K562 (cell line): Measurements from ENCODE around the gene GNAT2.

Source experiments
- FOXA1 ChIP-seq: fragments of 450-650 bp; IDR thresholded peaks from 2 replicates; pipeline ENCODE4 v1.6.1; 2016; ENCODE audit warnings: mild to moderate bottlenecking, borderline replicate concordance
- STAG1 ChIP-seq: sonication (generic); formaldehyde crosslinking; IDR thresholded peaks from 2 replicates; pipeline ENCODE4 v1.5.0; 2020; ENCODE audit warnings: missing genetic modification reagents, borderline replicate concordance
- ZNF174 ChIP-seq: fragments of 250-450 bp; sonication (Bioruptor Pico); IDR thresholded peaks from 2 replicates; pipeline ENCODE4 v1.4.0; 2020; ENCODE audit warnings: mild to moderate bottlenecking
- TF ChIP-seq, protein P1 (sequence below), 3 experiments: IDR thresholded peaks in 2 of 3; conservative IDR thresholded peaks in 1 of 3; 2 replicates each; pipeline ENCODE4 v1.5.1; 2011 to 2012; ENCODE audit warnings: low read length in 3 of 3, mild to moderate bottlenecking in 3 of 3, control low read depth in 2 of 3, improper control_type of control experiment in 1 of 3, inconsistent platforms in 1 of 3, low read depth in 1 of 3, mixed read lengths in 1 of 3, moderate library complexity in 1 of 3; ENCODE audit not compliant: insufficient read depth in 2 of 3

DNA sequence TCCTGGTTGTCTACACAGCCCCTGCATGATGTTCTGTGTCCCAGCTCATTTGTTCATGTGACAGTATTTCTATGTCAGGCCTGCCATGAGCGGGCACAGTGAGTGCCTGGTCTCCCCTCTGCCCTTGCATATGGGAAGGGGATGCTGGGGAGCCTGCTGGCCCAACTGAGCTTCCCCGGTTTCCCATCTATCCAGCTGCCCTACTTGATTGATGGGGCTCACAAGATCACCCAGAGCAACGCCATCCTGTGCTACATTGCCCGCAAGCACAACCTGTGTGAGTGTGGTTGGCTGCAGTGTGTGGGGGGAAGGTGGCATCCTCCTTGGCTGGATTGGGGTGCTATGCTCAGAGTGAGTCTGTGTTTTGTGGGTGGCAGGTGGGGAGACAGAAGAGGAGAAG, 38.0 kb upstream of the GNAT2 start:
- TF ChIP-seq, protein P1, sequence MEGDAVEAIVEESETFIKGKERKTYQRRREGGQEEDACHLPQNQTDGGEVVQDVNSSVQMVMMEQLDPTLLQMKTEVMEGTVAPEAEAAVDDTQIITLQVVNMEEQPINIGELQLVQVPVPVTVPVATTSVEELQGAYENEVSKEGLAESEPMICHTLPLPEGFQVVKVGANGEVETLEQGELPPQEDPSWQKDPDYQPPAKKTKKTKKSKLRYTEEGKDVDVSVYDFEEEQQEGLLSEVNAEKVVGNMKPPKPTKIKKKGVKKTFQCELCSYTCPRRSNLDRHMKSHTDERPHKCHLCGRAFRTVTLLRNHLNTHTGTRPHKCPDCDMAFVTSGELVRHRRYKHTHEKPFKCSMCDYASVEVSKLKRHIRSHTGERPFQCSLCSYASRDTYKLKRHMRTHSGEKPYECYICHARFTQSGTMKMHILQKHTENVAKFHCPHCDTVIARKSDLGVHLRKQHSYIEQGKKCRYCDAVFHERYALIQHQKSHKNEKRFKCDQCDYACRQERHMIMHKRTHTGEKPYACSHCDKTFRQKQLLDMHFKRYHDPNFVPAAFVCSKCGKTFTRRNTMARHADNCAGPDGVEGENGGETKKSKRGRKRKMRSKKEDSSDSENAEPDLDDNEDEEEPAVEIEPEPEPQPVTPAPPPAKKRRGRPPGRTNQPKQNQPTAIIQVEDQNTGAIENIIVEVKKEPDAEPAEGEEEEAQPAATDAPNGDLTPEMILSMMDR (IDR thresholded peaks at IDR 0.05 in 2 of 3, conservative IDR thresholded peaks at IDR 0.05 in 1 of 3; ENCODE audit: insufficient read depth in 2 of 3, low read depth in 1 of 3, low read length in 3 of 3): no peak
- TF ChIP-seq FOXA1: no peak
- TF ChIP-seq STAG1: no peak
- TF ChIP-seq ZNF174 (CRISPR knock-in tag): no peak
